Anterior cingulate cortex (tissue), 58 donors: ENCODE measurements around the gene NFS1.
"Not testable (repeated sequence)": the region's sequence is repeated elsewhere in the genome, so short reads cannot be mapped to it uniquely, and the experiment has no call there.

Experiments
- DNase-seq, 58 donors: peaks; one replicate each; lab custom pipeline; 2025; lab: John Stamatoyannopoulos, UW

The NFS1 gene

GRCh38 chr20:35699127-35699956, at the start of gene NFS1, which contains the start of gene ROMO1:
TSS of gene NFS1 (minus strand) at chr20:35699352. CDS start at chr20:35699288, 64 bp downstream.
TSS of gene ROMO1 (plus strand) at chr20:35699405. CDS start at chr20:35699633, 228 bp downstream.
- peak; percentile 33 to 91 (median 78) for DNase-seq

- not testable (repeated sequence) for DNase-seq
These were observed 45.3 kb upstream of the NFS1 start for GRCh38 chr20:35744492-35744841.

- peak in 1 of 58 donors; percentile 3 for DNase-seq
These were observed 44.7 kb upstream of the NFS1 start for GRCh38 chr20:35743693-35744491.

GRCh38 chr20:35742741-35743523, 43.8 kb upstream of the NFS1 start:
- DNase-seq = peak in 2 of 58 donors; percentile 34 to 40

GRCh38 chr20:35741892-35742740, 43.0 kb upstream of the NFS1 start, which contains the start of gene RBM39:
TSS of gene RBM39 (minus strand) at chr20:35742260. CDS start at chr20:35740874, 1,386 bp downstream.
- peak; percentile 89 to 100 (median 99) for DNase-seq

GRCh38 chr20:35739294-35740163, 40.4 kb upstream of the NFS1 start:
- no peak for DNase-seq

- DNase-seq = no peak
These were observed 39.4 kb upstream of the NFS1 start for GRCh38 chr20:35738410-35739179.

GRCh38 chr20:35737865-35738333, 38.7 kb upstream of the NFS1 start:
- DNase-seq = no peak

- no peak for DNase-seq
These were observed 36.8 kb upstream of the NFS1 start for GRCh38 chr20:35735826-35736470.

- DNase-seq = no peak
These were observed 35.9 kb upstream of the NFS1 start for GRCh38 chr20:35734777-35735649.

GRCh38 chr20:35734374-35734773, 35.2 kb upstream of the NFS1 start:
- no peak for DNase-seq

- DNase-seq = no peak
These were observed 33.5 kb upstream of the NFS1 start for GRCh38 chr20:35732644-35732982.

- no peak for DNase-seq
These were observed 32.9 kb upstream of the NFS1 start for GRCh38 chr20:35731862-35732643.

GRCh38 chr20:35731469-35731788, 32.3 kb upstream of the NFS1 start:
- no peak for DNase-seq

- no peak for DNase-seq
These were observed 31.7 kb upstream of the NFS1 start for GRCh38 chr20:35730583-35731468.
